Body of pancreas (tissue), 4 donors: ENCODE results near the gene WDR5B.

ENCODE experiments used
- POLR2A ChIP-seq, 3 donors: fragments of 450-650 bp; IDR thresholded peaks; one replicate each; pipeline ENCODE4 v1.6.1; 2016; ENCODE audit warnings: antibody characterized with exemption in 3 of 3, mild to moderate bottlenecking in 2 of 3
- TF ChIP-seq, protein P1 (sequence below), 7 experiments: fragments of 450-650 bp in 4 of 7; fragments of 200-600 bp in 3 of 7; sonication (generic) in 3 of 7; IDR thresholded peaks; one replicate each; pipeline ENCODE4 v1.5.1; 2016 to 2019; ENCODE audit warnings: antibody characterized with exemption in 7 of 7

DNA sequence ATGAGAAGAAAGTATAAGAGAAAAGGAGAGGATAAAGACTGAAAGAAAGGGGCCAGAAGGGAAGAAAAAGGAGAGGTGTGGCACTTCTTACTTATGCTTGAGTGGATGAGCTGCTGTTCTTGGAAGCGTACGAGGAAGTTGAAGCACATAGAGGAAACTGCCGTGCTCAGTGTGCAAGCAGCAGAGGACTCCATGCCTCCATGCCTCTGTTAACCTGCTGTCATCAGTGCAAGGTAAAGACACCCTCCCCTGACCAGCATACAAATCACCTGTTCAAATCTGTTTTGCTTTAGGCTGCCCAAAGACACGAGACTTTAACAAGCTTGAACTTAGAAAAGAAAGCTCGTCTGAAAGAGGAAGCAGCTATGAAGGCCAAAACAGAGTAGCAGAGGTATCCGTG, 6.4 kb downstream of the WDR5B start:
- TF ChIP-seq, protein P1, sequence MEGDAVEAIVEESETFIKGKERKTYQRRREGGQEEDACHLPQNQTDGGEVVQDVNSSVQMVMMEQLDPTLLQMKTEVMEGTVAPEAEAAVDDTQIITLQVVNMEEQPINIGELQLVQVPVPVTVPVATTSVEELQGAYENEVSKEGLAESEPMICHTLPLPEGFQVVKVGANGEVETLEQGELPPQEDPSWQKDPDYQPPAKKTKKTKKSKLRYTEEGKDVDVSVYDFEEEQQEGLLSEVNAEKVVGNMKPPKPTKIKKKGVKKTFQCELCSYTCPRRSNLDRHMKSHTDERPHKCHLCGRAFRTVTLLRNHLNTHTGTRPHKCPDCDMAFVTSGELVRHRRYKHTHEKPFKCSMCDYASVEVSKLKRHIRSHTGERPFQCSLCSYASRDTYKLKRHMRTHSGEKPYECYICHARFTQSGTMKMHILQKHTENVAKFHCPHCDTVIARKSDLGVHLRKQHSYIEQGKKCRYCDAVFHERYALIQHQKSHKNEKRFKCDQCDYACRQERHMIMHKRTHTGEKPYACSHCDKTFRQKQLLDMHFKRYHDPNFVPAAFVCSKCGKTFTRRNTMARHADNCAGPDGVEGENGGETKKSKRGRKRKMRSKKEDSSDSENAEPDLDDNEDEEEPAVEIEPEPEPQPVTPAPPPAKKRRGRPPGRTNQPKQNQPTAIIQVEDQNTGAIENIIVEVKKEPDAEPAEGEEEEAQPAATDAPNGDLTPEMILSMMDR (IDR thresholded peaks at IDR 0.05) = no peak
- TF ChIP-seq POLR2A (IDR thresholded peaks at IDR 0.05) = no peak
